Measurements from ENCODE around the gene PDIK1L. TPM values are rescaled to one million over a fixed set of nuclear protein-coding genes. Genes with fewer than 3 reads are reported as not detected.

The PDIK1L gene
- total and polyA plus RNA-seq, 2 donors (not counting 3 experiments of a cell fraction or from before 2014, with no cell fraction given) = 1.6 to 5.6 TPM

DNA sequence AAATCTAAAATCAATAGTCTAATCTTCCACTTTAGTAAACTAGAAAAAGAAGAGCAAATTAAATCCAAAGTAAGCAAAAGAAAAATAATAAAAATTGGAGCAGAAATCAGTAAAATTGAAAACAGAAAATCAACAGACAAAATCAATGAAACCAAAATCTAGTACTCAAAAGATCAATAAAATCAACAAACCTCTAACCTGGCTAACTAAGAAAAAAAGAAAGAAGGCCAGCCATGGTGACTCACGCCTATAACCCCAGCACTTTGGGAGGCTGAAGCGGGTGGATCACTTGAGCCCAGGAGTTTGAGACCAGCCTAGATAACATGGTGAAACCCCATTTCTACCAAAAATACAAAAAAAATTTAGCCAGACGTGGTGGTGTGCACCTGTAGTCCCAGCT is 22.8 kb downstream of the PDIK1L start:
- FAIRE-seq (no peak), DNase-seq (ENCODE audit: low read depth, low spot score) (no peak)
- intact Hi-C loops (cut with micrococcal nuclease) = no loop called here
- Histone ChIP-seq H4K20me1 (replicated peaks; ENCODE audit: control insufficient read depth, extremely low read depth, insufficient read depth, low read length) (no peaks in the 10 kb centered on the region), H3K9me3 (replicated peaks; ENCODE audit: control insufficient read depth, insufficient read depth, low read length) (no peaks in the 10 kb centered on the region), H3K27me3 (ENCODE audit: control insufficient read depth in 2 of 2, insufficient read depth in 2 of 2, low read length in 2 of 2) (no peaks in the 10 kb centered on the region), H3K9me1 (replicated peaks; ENCODE audit: control insufficient read depth, extremely low read depth, insufficient read depth, low read length) (no peaks in the 10 kb centered on the region), H3K79me2 (ENCODE audit: control insufficient read depth, insufficient read depth, low read length) (no peaks in the 10 kb centered on the region), H3K27ac (ENCODE audit: insufficient read depth, low read depth, low read length) (no peak overlapping the region), H2AFZ (ENCODE audit: low read depth, low read length) (no peak overlapping the region), H3K4me1 (ENCODE audit: control insufficient read depth, extremely low read depth, insufficient read depth, low read length) (no peaks in the 10 kb centered on the region), H3K4me2 (ENCODE audit: insufficient read depth, low read length) (no peak overlapping the region), H3K9ac (replicated peaks; ENCODE audit: extremely low read depth, insufficient read depth, low read length) (no peak overlapping the region), H3K4me3 (replicated peaks in 1 of 3; ENCODE audit: insufficient read depth in 1 of 3, low read depth in 1 of 3, low read length in 3 of 3) (no peak overlapping the region), H3K36me3 (ENCODE audit: control insufficient read depth in 2 of 2, extremely low read depth in 1 of 2, insufficient read depth in 2 of 2, low read length in 2 of 2) (no peaks in the 10 kb centered on the region)
- POLR2A ChIA-PET = no interaction called here
- TF ChIP-seq EZH2 (IDR thresholded peaks at IDR 0.05; ENCODE audit: borderline replicate concordance, low read depth, low read length, severe bottlenecking) = no peak
- TF ChIP-seq, protein P1, sequence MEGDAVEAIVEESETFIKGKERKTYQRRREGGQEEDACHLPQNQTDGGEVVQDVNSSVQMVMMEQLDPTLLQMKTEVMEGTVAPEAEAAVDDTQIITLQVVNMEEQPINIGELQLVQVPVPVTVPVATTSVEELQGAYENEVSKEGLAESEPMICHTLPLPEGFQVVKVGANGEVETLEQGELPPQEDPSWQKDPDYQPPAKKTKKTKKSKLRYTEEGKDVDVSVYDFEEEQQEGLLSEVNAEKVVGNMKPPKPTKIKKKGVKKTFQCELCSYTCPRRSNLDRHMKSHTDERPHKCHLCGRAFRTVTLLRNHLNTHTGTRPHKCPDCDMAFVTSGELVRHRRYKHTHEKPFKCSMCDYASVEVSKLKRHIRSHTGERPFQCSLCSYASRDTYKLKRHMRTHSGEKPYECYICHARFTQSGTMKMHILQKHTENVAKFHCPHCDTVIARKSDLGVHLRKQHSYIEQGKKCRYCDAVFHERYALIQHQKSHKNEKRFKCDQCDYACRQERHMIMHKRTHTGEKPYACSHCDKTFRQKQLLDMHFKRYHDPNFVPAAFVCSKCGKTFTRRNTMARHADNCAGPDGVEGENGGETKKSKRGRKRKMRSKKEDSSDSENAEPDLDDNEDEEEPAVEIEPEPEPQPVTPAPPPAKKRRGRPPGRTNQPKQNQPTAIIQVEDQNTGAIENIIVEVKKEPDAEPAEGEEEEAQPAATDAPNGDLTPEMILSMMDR (IDR thresholded peaks at IDR 0.05; ENCODE audit: extremely low read depth in 1 of 2, insufficient read depth in 1 of 2, low read depth in 1 of 2, low read length in 2 of 2) = no peak
- no peak for TF ChIP-seq FOS (IDR thresholded peaks at IDR 0.05; ENCODE audit: borderline replicate concordance, insufficient read depth, low read length)
- TF ChIP-seq, protein P2, sequence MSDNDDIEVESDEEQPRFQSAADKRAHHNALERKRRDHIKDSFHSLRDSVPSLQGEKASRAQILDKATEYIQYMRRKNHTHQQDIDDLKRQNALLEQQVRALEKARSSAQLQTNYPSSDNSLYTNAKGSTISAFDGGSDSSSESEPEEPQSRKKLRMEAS (IDR thresholded peaks at IDR 0.05; ENCODE audit: insufficient read depth, insufficient read length) = no peak
- TF ChIP-seq POLR2A (IDR thresholded peaks at IDR 0.05; ENCODE audit: low read depth, low read length) = no peak
- TF ChIP-seq JUN (IDR thresholded peaks at IDR 0.05; ENCODE audit: borderline replicate concordance, insufficient read depth, insufficient read length, low read depth) = no peak
- no peak for TF ChIP-seq POLR2AphosphoS5 (IDR thresholded peaks at IDR 0.05; ENCODE audit: insufficient read depth, low read depth, low read length)
- no peak for TF ChIP-seq GATA2 (IDR thresholded peaks at IDR 0.05; ENCODE audit: insufficient read depth, insufficient read length, low read depth, low read length)
- no peak for TF ChIP-seq MYC (IDR thresholded peaks at IDR 0.05; ENCODE audit: low read depth, low read length)
- dilution Hi-C loops (cut with MboI; ENCODE audit: extremely low pct_ligation_motif_present, low sequenced_read_pairs) = no loop called here
- BruUV-seq (replicated peaks) = no TSS peak
- CTCF ChIA-PET = no interaction called here
